ENCODE results near the gene PSMB7. TPM values are rescaled to one million over a fixed set of nuclear protein-coding genes. Genes with fewer than 3 reads are reported as not detected.

Gene PSMB7
- total and polyA plus RNA-seq, 2 of the 13 experiments (the other 11 are each of a cell fraction or from before 2014, with no cell fraction given): 259 to 291 TPM

DNA sequence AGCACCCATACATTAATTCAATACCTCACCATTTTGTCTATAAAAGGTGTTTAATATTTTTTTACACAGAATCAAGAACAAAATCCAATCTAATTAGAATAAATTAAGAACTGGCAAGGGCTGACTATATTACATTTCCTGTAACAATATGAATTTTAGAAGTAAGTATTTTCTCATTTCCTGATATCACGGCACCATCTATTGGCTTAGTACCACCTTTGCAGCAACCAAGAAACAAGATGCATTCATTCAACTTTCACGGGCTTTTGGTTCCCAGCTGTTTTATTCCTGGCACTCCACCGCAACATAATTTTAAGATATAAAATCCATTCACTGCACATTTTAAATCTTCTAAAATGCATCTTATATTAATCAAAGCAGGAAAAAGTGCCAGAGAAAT, 20.6 kb downstream of the PSMB7 start:
- no peaks in the 10 kb centered on the region for H3K27me3 ChIP-seq (ENCODE audit: control insufficient read depth in 1 of 2, insufficient read depth in 2 of 2, low read length in 2 of 2)
- no peak overlapping the region for H3K4me2 ChIP-seq (ENCODE audit: low read depth, low read length)
- in situ Hi-C loops (cut with HindIII; ENCODE audit: extremely low pct_ligation_motif_present, low pct_unique_long_range_greater_than_20kb) (no loop called here), intact Hi-C loops (cut with micrococcal nuclease; ENCODE audit: unreplicated experiment) (loop anchor here (5.0 kb wide), 1 partner anchor 262 kb away; no protein-coding TSS in a partner anchor)
- no peak for TF ChIP-seq PHF20 (CRISPR knock-in tag; IDR thresholded peaks at IDR 0.05)
- TF ChIP-seq, protein P1, sequence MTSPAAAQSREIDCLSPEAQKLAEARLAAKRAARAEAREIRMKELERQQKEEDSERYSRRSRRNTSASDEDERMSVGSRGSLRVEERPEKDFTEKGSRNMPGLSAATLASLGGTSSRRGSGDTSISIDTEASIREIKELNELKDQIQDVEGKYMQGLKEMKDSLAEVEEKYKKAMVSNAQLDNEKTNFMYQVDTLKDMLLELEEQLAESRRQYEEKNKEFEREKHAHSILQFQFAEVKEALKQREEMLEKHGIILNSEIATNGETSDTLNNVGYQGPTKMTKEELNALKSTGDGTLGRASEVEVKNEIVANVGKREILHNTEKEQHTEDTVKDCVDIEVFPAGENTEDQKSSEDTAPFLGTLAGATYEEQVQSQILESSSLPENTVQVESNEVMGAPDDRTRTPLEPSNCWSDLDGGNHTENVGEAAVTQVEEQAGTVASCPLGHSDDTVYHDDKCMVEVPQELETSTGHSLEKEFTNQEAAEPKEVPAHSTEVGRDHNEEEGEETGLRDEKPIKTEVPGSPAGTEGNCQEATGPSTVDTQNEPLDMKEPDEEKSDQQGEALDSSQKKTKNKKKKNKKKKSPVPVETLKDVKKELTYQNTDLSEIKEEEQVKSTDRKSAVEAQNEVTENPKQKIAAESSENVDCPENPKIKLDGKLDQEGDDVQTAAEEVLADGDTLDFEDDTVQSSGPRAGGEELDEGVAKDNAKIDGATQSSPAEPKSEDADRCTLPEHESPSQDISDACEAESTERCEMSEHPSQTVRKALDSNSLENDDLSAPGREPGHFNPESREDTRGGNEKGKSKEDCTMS (CRISPR knock-in tag; conservative IDR thresholded peaks at IDR 0.05): no peak
- no peak for TF ChIP-seq ZNF816 (CRISPR knock-in tag; IDR thresholded peaks at IDR 0.05; ENCODE audit: borderline replicate concordance)
- peak; percentile 48 for TF ChIP-seq STAG1 (CRISPR knock-in tag; IDR thresholded peaks at IDR 0.05)
- TF ChIP-seq, protein P2, sequence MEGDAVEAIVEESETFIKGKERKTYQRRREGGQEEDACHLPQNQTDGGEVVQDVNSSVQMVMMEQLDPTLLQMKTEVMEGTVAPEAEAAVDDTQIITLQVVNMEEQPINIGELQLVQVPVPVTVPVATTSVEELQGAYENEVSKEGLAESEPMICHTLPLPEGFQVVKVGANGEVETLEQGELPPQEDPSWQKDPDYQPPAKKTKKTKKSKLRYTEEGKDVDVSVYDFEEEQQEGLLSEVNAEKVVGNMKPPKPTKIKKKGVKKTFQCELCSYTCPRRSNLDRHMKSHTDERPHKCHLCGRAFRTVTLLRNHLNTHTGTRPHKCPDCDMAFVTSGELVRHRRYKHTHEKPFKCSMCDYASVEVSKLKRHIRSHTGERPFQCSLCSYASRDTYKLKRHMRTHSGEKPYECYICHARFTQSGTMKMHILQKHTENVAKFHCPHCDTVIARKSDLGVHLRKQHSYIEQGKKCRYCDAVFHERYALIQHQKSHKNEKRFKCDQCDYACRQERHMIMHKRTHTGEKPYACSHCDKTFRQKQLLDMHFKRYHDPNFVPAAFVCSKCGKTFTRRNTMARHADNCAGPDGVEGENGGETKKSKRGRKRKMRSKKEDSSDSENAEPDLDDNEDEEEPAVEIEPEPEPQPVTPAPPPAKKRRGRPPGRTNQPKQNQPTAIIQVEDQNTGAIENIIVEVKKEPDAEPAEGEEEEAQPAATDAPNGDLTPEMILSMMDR (CRISPR knock-in tag; IDR thresholded peaks at IDR 0.05): peak; percentile 42
- TF ChIP-seq POLR2AphosphoS2 (IDR thresholded peaks at IDR 0.05; ENCODE audit: low read depth, low read length): no peak
- TF ChIP-seq ISL2 (CRISPR knock-in tag; IDR thresholded peaks at IDR 0.05): no peak
- no peak for TF ChIP-seq CENPT (CRISPR knock-in tag; IDR thresholded peaks at IDR 0.05; ENCODE audit: low read depth)
- TF ChIP-seq ZFP90 (CRISPR knock-in tag; IDR thresholded peaks at IDR 0.05; ENCODE audit: borderline replicate concordance): no peak
- TF ChIP-seq CHD4 (IDR thresholded peaks at IDR 0.05; ENCODE audit: borderline replicate concordance, low read length): no peak
- no peak for FAIRE-seq
- no peaks in the 10 kb centered on the region for H3K9me3 ChIP-seq (ENCODE audit: low read length)
- H3K79me2 ChIP-seq (ENCODE audit: insufficient read depth, low read length): peaks cover 87% of the 10 kb centered on the region
- no peak overlapping the region for H3K9ac ChIP-seq (ENCODE audit: insufficient read depth, low read depth, low read length)
- WGBS (ENCODE audit: low lambda C conversion rate): 99% methylated on average over 3 of the region's 3 CpGs
- no peak overlapping the region for H3K4me3 ChIP-seq (replicated peaks in 1 of 3; ENCODE audit: insufficient read depth in 1 of 3, low read depth in 2 of 3, low read length in 3 of 3)
- peaks cover 9 to 44% of the 10 kb centered on the region in 2 experiments for H3K36me3 ChIP-seq (replicated peaks in 1 of 2; ENCODE audit: control insufficient read depth in 1 of 2, insufficient read depth in 2 of 2, low read length in 2 of 2)
- ATAC-seq: no peak
- DNase-seq (ENCODE audit: low spot score): no peak
- ChIA-PET POLR2A (interaction anchor here (2.1 kb wide), 1 partner anchor 8 kb away, joined by 5 read pairs; no protein-coding TSS in a partner anchor), CTCF (ENCODE audit: low intra/inter-chr PET ratio, low total read pairs) (no interaction called here)
- H2AFZ ChIP-seq (ENCODE audit: low read length): no peak overlapping the region
- BruUV-seq (replicated peaks): no TSS peak
- no peak overlapping the region for H3K27ac ChIP-seq (ENCODE audit: extremely low read length, insufficient read depth, low read length)
- H4K20me1 ChIP-seq (ENCODE audit: insufficient read depth, low read length): no peaks in the 10 kb centered on the region
- H3K4me1 ChIP-seq (ENCODE audit: insufficient read depth, low read length): peaks cover 38% of the 10 kb centered on the region
